Esophagus squamous epithelium (tissue), 4 donors: ENCODE measurements around the gene CAMK2G.
"Not testable (repeated sequence)": the region's sequence is repeated elsewhere in the genome, so short reads cannot be mapped to it uniquely, and the experiment has no call there.

Experiments
- POLR2A ChIP-seq, 4 donors: fragments of 450-650 bp; IDR thresholded peaks; one replicate each; pipeline ENCODE4 v1.6.1; 2017; ENCODE audit warnings: antibody characterized with exemption in 4 of 4, mild to moderate bottlenecking in 4 of 4, moderate library complexity in 3 of 4
- TF ChIP-seq, protein P1 (sequence below), 6 experiments: fragments of 450-650 bp in 4 of 6; fragments of 200-600 bp in 2 of 6; sonication (generic) in 2 of 6; IDR thresholded peaks; one replicate each; pipeline ENCODE4 v1.5.1; 2016 to 2019; ENCODE audit warnings: antibody characterized with exemption in 6 of 6, mild to moderate bottlenecking in 4 of 6, moderate library complexity in 4 of 6

DNA sequence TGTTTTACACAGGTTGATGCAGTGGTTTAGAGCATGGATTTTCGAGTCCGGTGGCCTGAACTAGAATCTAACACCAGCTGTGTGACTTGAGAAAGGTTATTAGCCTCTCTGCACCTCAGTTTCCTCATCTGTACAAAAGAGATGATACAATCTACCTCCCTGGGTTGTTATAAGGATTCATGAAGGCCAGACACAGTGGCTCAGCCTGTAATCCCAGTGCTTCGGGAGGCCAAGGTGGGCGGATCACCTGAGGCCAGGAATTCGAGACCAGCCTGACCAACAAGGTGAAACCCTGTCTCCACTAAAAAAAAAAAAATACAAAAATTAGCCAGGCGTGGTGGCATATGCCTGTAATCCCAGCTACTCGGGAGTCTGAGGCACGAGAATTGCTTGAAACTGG lies 45.1 kb upstream of the CAMK2G start:
- TF ChIP-seq, protein P1, sequence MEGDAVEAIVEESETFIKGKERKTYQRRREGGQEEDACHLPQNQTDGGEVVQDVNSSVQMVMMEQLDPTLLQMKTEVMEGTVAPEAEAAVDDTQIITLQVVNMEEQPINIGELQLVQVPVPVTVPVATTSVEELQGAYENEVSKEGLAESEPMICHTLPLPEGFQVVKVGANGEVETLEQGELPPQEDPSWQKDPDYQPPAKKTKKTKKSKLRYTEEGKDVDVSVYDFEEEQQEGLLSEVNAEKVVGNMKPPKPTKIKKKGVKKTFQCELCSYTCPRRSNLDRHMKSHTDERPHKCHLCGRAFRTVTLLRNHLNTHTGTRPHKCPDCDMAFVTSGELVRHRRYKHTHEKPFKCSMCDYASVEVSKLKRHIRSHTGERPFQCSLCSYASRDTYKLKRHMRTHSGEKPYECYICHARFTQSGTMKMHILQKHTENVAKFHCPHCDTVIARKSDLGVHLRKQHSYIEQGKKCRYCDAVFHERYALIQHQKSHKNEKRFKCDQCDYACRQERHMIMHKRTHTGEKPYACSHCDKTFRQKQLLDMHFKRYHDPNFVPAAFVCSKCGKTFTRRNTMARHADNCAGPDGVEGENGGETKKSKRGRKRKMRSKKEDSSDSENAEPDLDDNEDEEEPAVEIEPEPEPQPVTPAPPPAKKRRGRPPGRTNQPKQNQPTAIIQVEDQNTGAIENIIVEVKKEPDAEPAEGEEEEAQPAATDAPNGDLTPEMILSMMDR (IDR thresholded peaks at IDR 0.05) = not testable (repeated sequence)
- not testable (repeated sequence) for TF ChIP-seq POLR2A (IDR thresholded peaks at IDR 0.05)
